ENCODE data around the gene RTP1.

GRCh38 chr3:187183903-187184302, 13.4 kb upstream of the RTP1 start:
- TF ChIP-seq SP1 (IDR thresholded peaks at IDR 0.05): no peak
- TF ChIP-seq TARDBP (IDR thresholded peaks at IDR 0.05): no peak

All from HEK293T (cell line).